GM19193 (cell line): ENCODE measurements around the gene ZDHHC19.

Experiments used
- POLR2A ChIP-seq: IDR thresholded peaks from 4 replicates; pipeline ENCODE4 v1.6.1; 2011; ENCODE audit not compliant: insufficient read depth, insufficient read length; ENCODE audit errors: extremely low read depth

The ZDHHC19 gene

DNA sequence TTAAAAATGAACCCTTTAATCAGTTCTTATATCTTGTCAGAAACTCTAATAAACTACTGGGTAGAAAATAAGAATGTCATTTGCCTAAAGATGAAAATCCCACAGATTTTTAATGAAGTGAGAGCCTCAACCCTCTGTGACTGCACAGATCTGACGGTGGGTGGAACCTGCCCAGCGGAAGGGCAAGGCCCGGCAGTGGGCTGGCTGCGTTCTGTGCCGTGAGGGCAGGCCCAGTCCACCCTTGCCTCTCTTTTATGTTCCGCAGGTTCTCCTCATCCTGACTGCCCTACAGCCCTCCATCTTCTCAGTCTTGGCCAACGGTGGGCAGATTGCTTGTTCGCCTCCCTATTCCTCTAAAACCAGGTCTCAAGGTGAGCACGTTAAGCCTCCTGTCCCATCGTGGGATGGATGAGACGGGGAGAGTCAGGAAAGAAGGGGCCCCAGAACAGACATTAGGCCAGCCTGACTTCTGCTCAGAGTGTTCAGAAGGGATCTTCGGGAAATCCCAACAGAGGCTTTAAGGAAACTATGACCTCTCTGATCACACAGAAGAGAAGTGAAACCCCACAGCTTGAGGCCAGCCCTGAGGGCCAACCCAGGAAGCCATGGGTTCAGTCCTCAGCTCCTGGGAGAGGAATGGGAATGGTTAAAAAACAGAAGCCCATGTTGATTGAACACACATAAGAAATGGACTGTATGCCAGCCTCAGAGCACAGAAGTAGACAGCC is 21.1 kb upstream of the ZDHHC19 start:
- no peak for TF ChIP-seq POLR2A

DNA sequence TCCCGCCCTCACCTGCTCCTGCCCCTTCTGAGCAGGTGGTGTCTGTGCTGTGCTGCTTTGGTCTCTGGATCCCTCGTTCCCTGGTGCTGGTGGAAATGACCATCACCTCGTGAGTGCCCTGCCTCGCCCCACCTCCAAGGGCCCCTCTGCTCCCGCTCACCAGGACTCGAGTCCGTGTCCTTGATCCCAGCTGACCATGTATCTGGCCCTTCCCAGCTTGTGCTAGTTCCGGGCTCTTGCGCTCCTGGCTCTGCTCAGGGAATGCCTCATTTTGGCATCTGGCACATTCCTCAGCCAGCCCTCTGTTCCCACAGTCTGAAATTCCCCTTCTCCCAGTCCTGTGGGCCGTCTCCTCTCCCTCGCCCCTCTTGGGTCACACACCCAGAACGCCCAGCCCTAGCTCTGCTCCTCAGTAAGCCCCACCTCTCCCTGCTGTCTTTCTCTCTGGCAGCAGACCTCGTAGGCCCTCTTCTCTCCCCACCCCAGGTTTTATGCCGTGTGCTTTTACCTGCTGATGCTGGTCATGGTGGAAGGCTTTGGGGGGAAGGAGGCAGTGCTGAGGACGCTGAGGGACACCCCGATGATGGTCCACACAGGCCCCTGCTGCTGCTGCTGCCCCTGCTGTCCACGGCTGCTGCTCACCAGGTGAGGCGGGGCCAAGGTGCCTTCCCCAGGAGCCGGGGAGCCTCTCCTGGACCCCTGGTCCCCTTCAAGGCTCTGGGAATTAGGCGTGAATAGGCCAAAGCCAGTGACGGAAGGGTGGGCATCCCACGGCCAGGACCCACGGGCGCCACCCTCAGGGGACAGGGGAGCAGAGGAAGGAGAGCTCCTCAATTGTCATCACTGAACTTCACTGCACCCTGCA is 16.7 kb upstream of the ZDHHC19 start:
- no peak for TF ChIP-seq POLR2A

DNA sequence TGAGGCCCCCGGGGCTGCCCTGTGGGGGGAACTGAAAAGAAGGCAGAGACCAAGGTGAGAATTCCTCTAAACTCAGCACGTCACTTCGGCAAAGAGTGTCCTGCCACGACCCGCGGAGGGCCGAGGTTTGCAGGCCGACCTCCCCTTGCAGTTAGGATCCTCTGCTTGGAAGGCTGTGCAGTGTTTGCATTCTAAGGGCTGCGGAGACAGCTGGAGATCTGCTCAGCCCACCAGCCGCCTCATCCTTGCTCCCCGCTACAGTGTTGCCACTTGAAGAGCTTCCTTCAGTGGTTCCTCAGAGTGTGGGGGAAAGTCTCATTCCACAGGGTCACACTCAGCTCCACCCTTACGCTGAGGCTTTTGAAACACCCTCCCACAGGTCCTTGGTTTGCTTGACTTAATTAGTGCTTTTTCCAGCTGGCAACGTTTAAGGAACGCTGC is 15.9 kb upstream of the ZDHHC19 start:
- no peak for TF ChIP-seq POLR2A

DNA sequence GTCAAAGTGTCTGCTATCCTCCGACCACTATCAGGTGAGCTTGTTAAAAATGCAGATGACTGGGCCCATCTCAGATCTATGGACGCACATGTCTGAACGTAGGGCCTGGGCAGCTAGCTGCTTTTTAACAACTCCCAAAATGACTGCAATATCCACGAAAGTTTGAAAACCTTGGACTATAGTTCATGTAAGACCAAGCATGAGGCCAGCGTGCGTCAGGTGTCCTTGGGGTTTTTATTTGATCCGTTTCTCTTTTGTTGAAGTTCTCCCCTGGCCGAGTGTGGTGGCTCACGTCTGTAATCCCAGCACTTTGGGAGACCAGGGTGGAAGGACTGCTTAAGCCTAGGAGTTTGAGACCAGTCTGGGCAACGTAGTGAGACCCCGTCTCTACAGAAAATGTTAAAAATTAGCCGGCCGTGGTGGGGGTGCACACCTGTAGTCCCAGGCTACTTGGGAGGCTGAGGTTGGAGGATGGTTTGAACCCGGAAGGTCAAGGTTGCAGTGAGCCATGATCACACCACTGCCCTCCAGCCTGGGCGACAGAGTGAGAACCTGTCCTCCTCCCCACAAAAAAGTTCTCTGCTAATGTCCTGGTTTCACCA is 14.7 kb upstream of the ZDHHC19 start:
- TF ChIP-seq POLR2A, result no peak

DNA sequence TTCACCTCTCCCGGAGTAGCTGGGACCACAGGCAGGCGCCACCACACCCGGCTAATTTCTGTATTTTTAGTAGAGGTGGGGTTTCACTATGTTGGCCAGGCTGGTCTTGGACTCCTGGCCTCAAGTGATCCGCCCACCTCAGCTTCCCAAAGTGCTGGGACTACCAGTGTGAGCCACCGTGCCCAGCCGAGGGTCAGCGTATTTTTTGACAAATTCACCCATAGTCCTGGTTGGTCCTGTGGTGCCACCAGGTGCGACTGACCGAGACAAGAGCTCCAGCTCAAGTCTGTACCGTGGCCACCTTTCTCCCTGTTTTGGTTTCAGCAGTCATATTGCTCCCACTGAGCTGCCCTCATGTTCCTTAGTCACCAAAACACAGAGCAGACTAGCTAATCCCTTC is 13.9 kb upstream of the ZDHHC19 start:
- no peak for TF ChIP-seq POLR2A

DNA sequence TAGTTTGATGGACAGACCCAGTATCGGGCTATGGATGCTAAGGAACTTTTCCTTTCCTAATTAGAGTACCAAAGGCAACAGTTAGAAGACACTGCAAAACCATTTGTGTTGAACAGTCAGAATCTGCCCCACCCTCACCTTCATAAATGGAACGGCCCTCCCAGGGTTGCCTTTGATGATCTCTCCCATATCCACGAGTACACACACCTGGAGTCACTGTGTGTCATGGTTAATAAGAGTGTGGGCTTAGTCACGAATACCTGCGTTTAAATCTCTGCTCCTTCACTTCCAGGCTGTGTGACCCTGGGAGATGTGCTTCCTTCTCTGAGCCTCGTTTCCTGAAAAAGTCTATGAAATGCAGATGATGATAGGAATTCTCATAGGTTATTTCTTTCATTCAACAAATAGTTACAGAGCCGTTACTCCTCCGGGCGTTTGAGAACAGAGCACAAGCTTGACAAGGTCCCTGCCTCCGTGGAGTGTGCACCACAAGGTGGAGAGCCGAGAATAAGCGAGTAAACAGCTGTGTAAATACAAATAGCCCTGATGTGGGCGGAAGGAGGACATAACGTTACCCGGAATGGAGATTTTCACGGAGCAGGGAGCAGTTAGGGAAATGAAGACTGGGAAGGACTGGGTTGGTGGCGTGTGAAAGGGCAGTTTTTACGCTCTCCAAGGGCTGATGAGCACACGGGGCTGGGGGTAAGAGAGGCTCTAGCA is 11.8 kb upstream of the ZDHHC19 start:
- TF ChIP-seq POLR2A, result no peak

DNA sequence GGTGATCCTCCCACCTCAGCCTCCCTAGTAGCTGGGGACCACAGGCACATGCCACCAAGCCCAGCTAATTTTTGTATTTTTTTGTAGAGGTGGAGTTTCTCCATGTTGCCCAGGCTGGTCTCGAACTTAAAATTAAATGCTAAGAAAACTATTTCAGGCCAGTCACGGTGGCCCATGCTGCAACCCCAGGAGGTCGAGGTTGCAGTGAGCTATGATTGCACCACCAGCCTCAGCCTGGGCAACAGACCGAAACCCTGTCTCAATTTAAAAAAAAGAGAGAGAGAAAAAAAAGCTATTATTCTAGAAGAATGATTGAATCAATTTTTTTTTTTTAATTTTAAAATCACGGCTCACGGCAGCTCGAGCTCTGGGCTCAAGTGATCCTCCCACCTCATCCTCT is 9.8 kb upstream of the ZDHHC19 start:
- TF ChIP-seq POLR2A, result no peak

DNA sequence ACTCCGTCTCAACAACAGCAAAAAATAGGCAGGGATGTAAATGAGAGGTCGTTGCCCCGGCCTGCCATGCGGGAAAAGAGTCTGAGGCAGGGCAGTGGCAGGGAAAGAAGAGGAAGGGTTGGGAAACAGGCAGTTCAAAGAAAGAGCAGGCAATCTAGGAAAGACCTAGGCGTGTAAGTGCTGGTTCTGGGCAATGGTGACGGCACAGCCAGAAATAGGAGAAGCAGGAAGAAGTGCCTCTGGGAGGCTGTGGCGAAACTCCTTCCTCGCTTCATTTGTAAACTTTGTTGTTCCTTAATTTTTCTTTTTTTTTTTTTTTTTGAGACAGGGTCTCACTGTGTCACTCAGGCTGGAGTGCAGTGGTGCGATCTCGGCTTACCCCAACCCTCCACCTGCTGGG is 9.4 kb upstream of the ZDHHC19 start:
- TF ChIP-seq POLR2A, result no peak

DNA sequence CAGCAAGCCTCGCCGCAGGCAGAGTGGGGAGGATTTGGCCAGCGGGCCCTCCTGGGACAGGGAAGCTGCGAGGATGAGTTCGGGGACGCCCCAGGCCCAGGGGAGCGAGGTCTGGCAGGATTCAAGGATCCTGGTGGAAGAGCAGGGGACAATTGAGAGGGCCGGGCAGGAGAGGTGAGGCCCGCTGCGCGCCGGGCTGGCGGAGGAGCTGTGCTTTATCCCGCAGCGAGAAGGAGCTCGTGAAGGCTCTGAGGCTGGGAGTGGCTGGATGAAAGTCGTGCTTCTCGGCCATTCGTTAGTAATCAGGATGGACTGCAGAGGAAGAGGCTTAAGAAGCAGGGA is 8.7 kb upstream of the ZDHHC19 start:
- no peak for TF ChIP-seq POLR2A

DNA sequence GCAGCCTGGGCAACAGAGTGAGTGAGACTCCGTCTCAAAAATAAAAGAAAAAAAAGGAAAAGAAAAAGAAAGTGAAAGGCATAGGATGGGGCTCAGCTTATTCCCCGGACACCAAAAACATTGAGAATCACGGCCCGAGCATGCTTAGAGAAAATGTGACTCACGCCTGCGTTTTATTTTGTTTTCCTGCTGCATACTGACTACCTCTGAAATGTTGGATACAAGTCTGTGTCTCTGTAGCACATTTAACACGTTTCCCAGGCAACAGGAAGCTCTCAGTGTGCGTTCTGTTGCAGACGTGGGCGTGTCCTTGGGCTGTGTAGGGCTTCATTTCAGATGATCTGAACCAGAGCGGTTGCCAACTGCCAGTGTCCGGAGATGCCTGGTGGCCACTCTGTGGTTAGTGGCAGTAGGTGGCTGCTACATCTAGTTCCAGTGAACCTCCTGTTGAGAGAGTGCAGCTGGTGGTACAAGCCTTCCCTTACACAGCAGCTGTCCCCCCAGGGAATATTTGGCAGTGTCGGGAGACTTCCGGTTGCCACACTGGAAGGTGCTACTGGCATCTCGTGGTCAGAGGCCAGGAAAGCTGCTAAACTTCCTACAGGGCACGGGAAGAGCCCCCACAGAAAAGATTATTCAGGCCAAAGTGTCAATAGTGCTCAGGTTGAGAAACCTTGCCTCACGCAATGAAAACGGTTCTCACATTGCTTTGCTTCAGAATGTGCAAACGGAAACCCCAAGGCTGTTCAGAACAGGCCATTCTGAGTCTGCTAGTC is 8.2 kb upstream of the ZDHHC19 start:
- no peak for TF ChIP-seq POLR2A

DNA sequence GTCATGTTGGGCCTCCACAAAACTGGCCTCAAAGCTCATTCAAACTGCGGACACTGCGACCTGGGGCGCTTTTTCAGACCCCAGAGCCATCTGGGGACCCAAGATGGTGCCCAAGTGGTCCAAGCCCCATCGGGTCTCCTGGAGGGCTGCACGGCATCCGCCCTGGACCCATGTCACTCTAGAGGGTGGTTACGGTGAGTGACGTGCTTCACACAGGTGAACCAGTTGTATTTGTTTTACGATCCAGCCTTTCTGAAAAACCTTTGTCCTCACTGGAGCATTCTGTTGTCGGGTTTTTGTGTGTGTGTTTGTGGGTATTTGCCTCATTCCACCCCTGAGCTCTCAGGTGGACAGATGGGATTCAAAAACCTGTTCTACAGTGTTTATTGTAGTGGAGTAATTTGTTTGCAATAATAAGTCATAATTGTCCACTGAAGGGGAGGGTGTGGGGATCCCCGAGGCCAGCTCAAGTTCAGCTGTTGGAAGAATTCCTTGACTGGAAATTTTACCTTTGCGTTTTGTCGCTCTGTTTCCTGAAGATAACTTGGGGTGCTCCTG is 7.0 kb upstream of the ZDHHC19 start:
- TF ChIP-seq POLR2A, result no peak

DNA sequence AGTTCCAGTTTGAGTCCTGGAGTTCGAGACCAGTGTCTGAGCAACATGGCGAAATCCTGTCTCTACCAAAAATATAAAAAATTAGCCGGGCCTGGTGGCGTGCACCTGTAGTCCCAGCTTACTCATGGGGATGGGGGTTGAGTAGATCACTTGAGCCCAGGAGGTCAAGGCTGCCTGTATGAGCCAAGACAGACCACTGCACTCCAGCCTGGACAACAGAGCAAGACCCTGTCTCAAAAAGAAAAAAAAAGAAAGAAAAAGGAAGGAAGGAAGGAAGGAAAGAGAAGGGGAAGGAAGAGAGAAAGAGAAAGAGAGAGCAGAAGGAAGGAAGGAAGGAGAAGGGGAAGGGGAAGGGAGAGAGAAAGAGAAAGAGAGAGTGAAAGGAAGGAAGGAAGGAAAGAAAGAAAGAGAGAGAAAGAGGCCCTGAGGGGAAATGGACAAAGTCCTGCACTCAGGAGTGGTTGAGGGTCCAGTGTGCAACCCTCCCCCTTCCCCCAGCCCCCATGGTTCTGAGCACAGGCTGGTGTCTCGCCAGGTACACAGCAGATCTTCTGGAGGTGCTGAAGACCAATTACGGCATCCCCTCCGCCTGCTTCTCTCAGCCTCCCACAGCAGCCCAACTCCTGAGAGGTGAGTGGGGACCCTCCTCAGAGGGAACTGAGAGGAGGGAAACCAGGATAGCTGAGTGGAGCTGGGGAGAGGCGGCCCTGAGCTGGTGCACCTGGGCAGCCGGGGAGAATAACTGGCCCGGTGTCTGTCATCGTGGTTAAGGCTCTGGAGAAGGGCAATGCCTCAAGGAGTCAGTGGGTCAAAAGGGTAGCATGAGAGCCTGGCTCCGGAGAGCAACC is 6.3 kb upstream of the ZDHHC19 start:
- no peak for TF ChIP-seq POLR2A

DNA sequence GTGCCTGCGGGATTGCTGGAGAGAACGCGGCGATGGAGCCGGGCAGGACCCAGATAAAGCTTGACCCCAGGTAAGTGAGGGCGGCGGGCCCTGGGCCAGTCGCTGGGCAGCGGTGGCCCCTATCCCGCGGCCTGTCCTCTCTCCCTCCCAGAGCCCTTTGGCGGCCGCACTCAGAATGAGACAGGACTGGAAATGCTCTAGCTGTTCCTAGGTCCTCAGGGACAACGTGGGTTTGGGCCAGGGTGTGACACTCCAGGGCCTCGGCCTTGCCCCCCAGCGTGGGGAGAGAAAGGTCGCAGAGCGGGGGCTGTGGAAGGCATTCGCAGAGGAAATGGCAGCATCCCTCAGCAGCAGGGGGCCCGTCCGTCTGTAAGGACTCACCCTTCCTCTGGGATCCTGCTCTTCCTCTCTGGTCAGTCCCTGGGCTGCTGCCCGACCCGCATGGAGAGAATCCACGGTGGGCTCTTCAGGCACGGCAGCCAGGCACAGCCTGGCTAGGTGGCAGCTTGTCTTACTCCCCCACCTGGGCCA is 5.5 kb upstream of the ZDHHC19 start:
- TF ChIP-seq POLR2A, result no peak
